Sigmoid colon (tissue), 7 donors: ENCODE data around the gene SMIM35. TPM values are rescaled to one million over a fixed set of nuclear protein-coding genes. Genes with fewer than 3 reads are reported as not detected.

Experiments
- DNase-seq: peaks from one replicate; pipeline ENCODE4 v3.0.0-alpha.2; 2019
- H3K27ac ChIP-seq, 4 donors: fragments of 200-600 bp; sonication (generic); one replicate each; pipeline ENCODE4 v1.5.1; 2016 to 2019; ENCODE audit warnings: mild to moderate bottlenecking in 1 of 4
- H3K27me3 ChIP-seq, 3 donors: fragments of 200-600 bp; sonication (generic); one replicate each; pipeline ENCODE4 v1.5.1; 2019; ENCODE audit warnings: mild to moderate bottlenecking in 1 of 3
- H3K36me3 ChIP-seq, 4 donors: fragments of 200-600 bp; sonication (generic); one replicate each; pipeline ENCODE4 v1.5.1; 2016 to 2019
- H3K4me1 ChIP-seq, 4 donors: fragments of 200-600 bp; sonication (generic); one replicate each; pipeline ENCODE4 v1.5.1; 2017 to 2019
- H3K4me3 ChIP-seq, 4 donors: fragments of 200-600 bp; sonication (generic); one replicate each; pipeline ENCODE4 v1.5.1; 2017 to 2019; ENCODE audit warnings: mild to moderate bottlenecking in 2 of 4, moderate library complexity in 1 of 4
- H3K9me3 ChIP-seq, 4 donors: fragments of 200-600 bp in 3 of 4; sonication (generic) in 3 of 4; one replicate each; pipeline versions ENCODE4 v1.5.1 to v1.6.1; 2013 to 2019
- CTCF ChIP-seq, 4 experiments: fragments of 450-650 bp in 3 of 4; fragments of 200-600 bp in 1 of 4; IDR thresholded peaks; one replicate each; pipeline ENCODE4 v1.5.1; 2016 to 2019; ENCODE audit warnings: antibody characterized with exemption in 4 of 4, mild to moderate bottlenecking in 3 of 4, moderate library complexity in 2 of 4
- EP300 ChIP-seq, 4 donors: sonication (generic); formaldehyde crosslinking; IDR thresholded peaks; one replicate each; pipeline ENCODE4 v1.6.1; 2017; ENCODE audit warnings: antibody characterized with exemption in 4 of 4
- POLR2A ChIP-seq, 2 donors: fragments of 450-650 bp; IDR thresholded peaks; one replicate each; pipeline ENCODE4 v1.6.1; 2016; ENCODE audit warnings: antibody characterized with exemption in 2 of 2, mild to moderate bottlenecking in 2 of 2, moderate library complexity in 2 of 2
- POLR2AphosphoS5 ChIP-seq, 4 donors: sonication (generic); formaldehyde crosslinking; IDR thresholded peaks; one replicate each; pipeline ENCODE4 v1.6.1; 2017; ENCODE audit warnings: antibody characterized with exemption in 4 of 4
- WGBS, 2 donors: extraction: QIAGEN DNeasy Blood & Tissue Kit; methylation state at CpG; one replicate each; pipeline ENCODE4 v1.1.7; 2013; 5-methylcytosine and 5-hydroxymethylcytosine counted together
- intact Hi-C: fragments of 100-400 bp; cut with DNase I; formaldehyde crosslinking; loops from one replicate; pipeline ENCODE4 v1.15.1; 2023
- polyA plus RNA-seq, 3 donors: library from polyadenylated mRNA; stranded (reverse); fragments of 200-250 nt; gene quantifications; one replicate each; pipeline ENCODE4 v1.2.3, GENCODE V29; 2013
- total RNA-seq, 4 donors: library from RNA; depleted of rRNA; stranded (reverse); fragments of >200 nt; gene quantifications; one replicate each; pipeline ENCODE4 v1.1.0, GENCODE V29; 2016
- donor health status: healthy with polysubstance abuse.
- donor health status: Bipolar disorder and iron deficiency.
- donor health status: healthy.

SMIM35 gene
- total and polyA plus RNA-seq, 7 donors, result 0.28 TPM; not detected in 6

GRCh38 chr11:118004543-118005223 is 82.1 kb downstream of the SMIM35 start:
- H3K27ac ChIP-seq, result no peak overlapping the region
- H3K4me3 ChIP-seq, result no peak overlapping the region
- no peaks in the 10 kb centered on the region for H3K4me1 ChIP-seq
- no peaks in the 10 kb centered on the region for H3K9me3 ChIP-seq
- no peak for TF ChIP-seq CTCF (IDR thresholded peaks at IDR 0.05)
- TF ChIP-seq POLR2A (IDR thresholded peaks at IDR 0.05), result no peak
- TF ChIP-seq EP300 (IDR thresholded peaks at IDR 0.05), result no peak
- TF ChIP-seq POLR2AphosphoS5 (IDR thresholded peaks at IDR 0.05), result no peak
- H3K27me3 ChIP-seq, result no peaks in the 10 kb centered on the region
- H3K36me3 ChIP-seq, result no peaks in the 10 kb centered on the region
- no peak for DNase-seq
- intact Hi-C loops, result no loop called here
- 95 to 97% methylated on average over 7 of the region's 7 CpGs for WGBS, 2 donors

DNA sequence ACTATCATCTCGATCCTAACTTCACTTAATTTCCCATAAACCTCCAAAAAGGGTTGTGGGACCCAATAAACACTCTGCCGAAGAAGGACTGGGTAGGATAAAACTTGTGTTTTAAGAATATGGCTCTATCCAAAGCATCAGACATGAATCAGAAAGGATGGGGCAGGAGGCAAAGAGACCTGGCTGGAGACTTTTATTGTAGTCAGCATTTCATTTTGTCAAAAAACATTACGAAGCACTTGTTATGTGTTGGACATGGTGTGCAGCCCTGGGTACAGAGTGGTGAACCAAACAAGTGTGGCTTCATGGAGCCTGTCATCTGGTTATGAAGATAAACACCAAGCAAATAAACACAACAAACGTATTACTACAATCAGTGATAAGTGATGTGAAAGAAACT is 83.3 kb downstream of the SMIM35 start:
- H3K4me1 ChIP-seq, result no peaks in the 10 kb centered on the region
- H3K9me3 ChIP-seq, result no peaks in the 10 kb centered on the region
- TF ChIP-seq CTCF (IDR thresholded peaks at IDR 0.05), result no peak
- no peak for TF ChIP-seq POLR2A (IDR thresholded peaks at IDR 0.05)
- no peak for TF ChIP-seq POLR2AphosphoS5 (IDR thresholded peaks at IDR 0.05)
- no peak for TF ChIP-seq EP300 (IDR thresholded peaks at IDR 0.05)
- WGBS, 2 donors, result 55 to 62% methylated on average over 4 of the region's 4 CpGs
- no peak for DNase-seq
- H3K36me3 ChIP-seq, result no peaks in the 10 kb centered on the region
- no peaks in the 10 kb centered on the region for H3K27me3 ChIP-seq
- peak overlapping the region in 3 of 4 donors; percentile 58 to 69 (median 61) for H3K27ac ChIP-seq
- no peak overlapping the region for H3K4me3 ChIP-seq
- intact Hi-C loops, result no loop called here

GRCh38 chr11:118002541-118003423 is 84.0 kb downstream of the SMIM35 start:
- peak; percentile 91 for DNase-seq
- Histone ChIP-seq H3K4me1 (no peaks in the 10 kb centered on the region), H3K9me3 (no peaks in the 10 kb centered on the region), H3K4me3 (no peak overlapping the region), H3K27me3 (no peaks in the 10 kb centered on the region), H3K27ac (peak overlapping the region; percentile 56 to 69 (median 60)), H3K36me3 (no peaks in the 10 kb centered on the region)
- TF ChIP-seq EP300 (IDR thresholded peaks at IDR 0.05) (no peak), POLR2A (IDR thresholded peaks at IDR 0.05) (no peak), POLR2AphosphoS5 (IDR thresholded peaks at IDR 0.05) (peak in 3 of 4 donors; percentile 43 to 50 (median 48)), CTCF (IDR thresholded peaks at IDR 0.05) (no peak)
- 49 to 69% methylated on average over 7 of the region's 7 CpGs for WGBS, 2 donors
- intact Hi-C loops, result no loop called here

DNA sequence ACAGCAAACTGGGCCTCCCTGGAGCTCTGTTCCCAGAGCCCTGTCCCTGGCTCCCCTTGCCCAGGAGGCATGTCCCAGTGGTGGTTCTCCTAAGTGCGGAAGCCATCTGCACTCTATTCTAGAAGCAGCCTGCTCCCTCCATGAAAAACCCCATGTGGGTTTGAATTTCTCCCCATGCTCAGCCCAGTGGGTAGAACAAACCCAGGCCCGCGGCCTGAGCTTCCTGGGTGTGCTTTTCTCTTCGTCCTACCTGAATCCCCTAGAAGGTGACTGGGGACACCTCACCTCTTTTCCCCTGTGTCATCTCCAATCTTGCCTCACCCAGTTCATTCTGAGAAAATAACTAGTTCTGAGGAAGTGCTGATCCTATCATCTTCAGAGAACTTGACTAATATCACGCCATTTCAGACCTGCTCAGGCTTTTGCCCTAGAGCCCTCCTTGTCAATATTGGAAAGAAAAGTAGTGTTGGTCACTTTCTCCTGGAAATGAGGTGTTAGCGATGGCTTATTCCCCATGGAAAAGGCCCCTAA is 84.7 kb downstream of the SMIM35 start:
- Histone ChIP-seq H3K4me1 (no peaks in the 10 kb centered on the region), H3K27me3 (no peaks in the 10 kb centered on the region), H3K4me3 (no peak overlapping the region), H3K36me3 (no peaks in the 10 kb centered on the region), H3K27ac (peak overlapping the region; percentile 56 to 69 (median 60)), H3K9me3 (no peaks in the 10 kb centered on the region)
- TF ChIP-seq POLR2A (IDR thresholded peaks at IDR 0.05), result no peak
- TF ChIP-seq CTCF (IDR thresholded peaks at IDR 0.05), result no peak
- no peak for TF ChIP-seq EP300 (IDR thresholded peaks at IDR 0.05)
- no peak for TF ChIP-seq POLR2AphosphoS5 (IDR thresholded peaks at IDR 0.05)
- DNase-seq, result no peak
- intact Hi-C loops, result no loop called here
- WGBS, 2 donors, result 78 to 85% methylated on average over 6 of the region's 6 CpGs
